Stimulated activated CD8-positive, alpha-beta memory T cell treated with anti-CD3 and anti-CD28 coated beads, Interleukin-7, amount 100 ng/mL, for 1 hour (primary cell): Measurements from ENCODE around the gene MSH5.
"Not testable (repeated sequence)": the region's sequence is repeated elsewhere in the genome, so short reads cannot be mapped to it uniquely, and the experiment has no call there.

ENCODE experiments used
- DNase-seq, 2 donors: peaks; one replicate each; pipeline ENCODE4 v3.0.0-alpha.2; 2020; ENCODE audit warnings: low read depth in 2 of 2

Gene MSH5

DNA sequence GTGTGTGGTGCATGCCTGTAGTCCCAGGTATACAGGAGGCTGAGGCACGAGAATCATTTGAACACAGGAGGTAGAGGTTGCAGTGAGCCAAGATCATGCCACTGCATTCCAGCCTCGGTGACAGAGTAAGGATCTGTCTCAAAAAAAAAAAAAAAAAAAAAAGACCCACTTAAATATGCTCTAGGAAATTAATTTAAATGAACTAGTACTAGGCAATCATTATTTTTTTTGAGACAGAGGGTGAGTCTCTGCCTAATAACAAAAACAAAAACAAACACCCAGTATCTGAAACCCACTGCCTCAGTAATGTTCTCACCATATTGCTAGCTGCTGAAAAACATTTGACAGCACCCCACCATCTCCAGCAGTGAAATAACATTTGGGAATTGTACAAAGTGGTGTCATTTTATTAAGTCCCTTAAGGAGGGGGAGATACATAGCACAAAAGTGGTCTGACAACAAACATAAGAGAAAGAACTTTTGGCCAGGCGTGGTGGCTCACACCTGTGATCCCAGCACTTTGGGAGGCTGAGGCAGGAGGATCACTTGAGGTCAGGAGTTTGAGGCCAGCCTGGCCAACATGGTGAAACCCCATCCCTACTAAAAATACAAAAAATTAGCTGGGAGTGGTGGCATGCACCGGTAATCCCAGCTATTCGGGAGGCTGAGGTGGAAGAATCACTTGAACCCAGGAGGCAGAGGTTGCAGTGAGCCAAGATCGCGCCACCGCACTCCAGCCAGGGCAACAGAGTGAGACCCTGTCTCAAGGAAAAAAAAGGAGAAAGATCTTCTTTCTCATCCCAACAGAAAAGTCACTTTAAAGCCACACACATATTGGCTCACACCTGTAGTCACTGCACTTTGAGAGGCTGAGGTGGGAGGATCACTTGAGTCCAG, 61.5 kb downstream of the MSH5 start:
- DNase-seq: not testable (repeated sequence)

DNA sequence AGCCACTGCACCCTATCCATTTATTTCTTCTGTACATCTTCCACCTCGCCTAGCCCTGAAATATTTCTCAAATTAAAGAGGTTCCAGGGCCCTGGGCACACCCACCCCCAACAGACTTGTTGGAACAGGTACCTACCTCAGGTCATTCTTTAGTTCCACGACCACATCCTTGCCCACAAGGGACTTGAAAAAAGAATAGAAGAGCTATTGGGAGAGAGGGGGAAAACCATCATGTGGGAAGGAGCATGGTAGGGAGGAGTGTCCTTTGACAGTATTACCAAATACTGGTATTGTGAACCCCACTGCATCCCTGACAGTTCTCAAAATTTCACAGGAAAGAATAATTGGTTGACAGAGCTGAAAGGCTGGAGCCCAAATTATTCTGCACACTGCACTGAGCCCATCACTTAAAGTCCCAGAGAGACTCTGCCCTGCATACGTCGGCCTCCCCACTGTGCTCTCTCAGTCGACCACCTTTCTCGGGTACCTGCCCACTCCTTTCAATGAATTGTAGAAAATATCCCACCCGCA, 66.2 kb downstream of the MSH5 start:
- no peak for DNase-seq

- DNase-seq: peak; percentile 92 to 95
These were observed 66.9 kb downstream of the MSH5 start, which contains the start of gene LSM2 for GRCh38 chr6:31806470-31807272. Gene LSM2, minus strand, starts transcription at chr6:31806966. Its CDS starts 209 bp downstream, at chr6:31806757.

- DNase-seq: not testable (repeated sequence)
These were observed 68.8 kb downstream of the MSH5 start for GRCh38 chr6:31808599-31808998.

- no peak for DNase-seq
These were observed 71.8 kb downstream of the MSH5 start for GRCh38 chr6:31811645-31812044.
